ENCODE measurements around the gene RAB23. TPM values are rescaled to one million over a fixed set of nuclear protein-coding genes. Genes with fewer than 3 reads are reported as not detected.

Gene RAB23
- total RNA-seq, 1 donor from 2014 or later: 9.0 TPM

Other genes with a start within 250 kb of the RAB23 start
- 16.4 and 18.4 TPM in 2 replicates for gene KIAA1586, start 175.6 kb downstream of the RAB23 start, total RNA-seq
- gene ZNF451, start 132.1 kb downstream of the RAB23 start, total RNA-seq: 60.4 and 69.1 TPM in 2 replicates
- 1.5 and 2.0 TPM in 2 replicates for gene BAG2, start 50.0 kb downstream of the RAB23 start, total RNA-seq
- 16.2 and 22.4 TPM in 2 replicates for gene PRIM2, start 95.3 kb upstream of the RAB23 start, total RNA-seq